DND-41 (cell line): ENCODE data around the gene C17orf75.

Source experiments
- ATAC-seq: fragments of 200-7000 bp; cut with Tn5 transposase; 3 replicates; pipeline ENCODE4 v1.9.1; 2021; ENCODE audit warnings: low read depth; ENCODE audit not compliant: insufficient read depth
- DNase-seq: peaks from one replicate; pipeline ENCODE4 v3.0.0-alpha.2; 2020
- H2AFZ ChIP-seq: 2 replicates; pipeline ENCODE4 v1.6.0; 2012; ENCODE audit warnings: low read depth, low read length
- H3K27ac ChIP-seq: 2 replicates; pipeline ENCODE4 v1.5.1; 2012; ENCODE audit warnings: low read length, inconsistent platforms
- H3K27me3 ChIP-seq: fragments of 200-600 bp; sonication (generic); 2 replicates; pipeline ENCODE4 v1.6.0; 2012; ENCODE audit warnings: low read length, mild to moderate bottlenecking, inconsistent platforms; ENCODE audit not compliant: insufficient read depth, poor library complexity
- H3K36me3 ChIP-seq: 2 replicates; pipeline ENCODE4 v1.5.1; 2012; ENCODE audit warnings: low read length, inconsistent platforms; ENCODE audit not compliant: insufficient read depth
- H3K4me1 ChIP-seq: 2 replicates; pipeline ENCODE4 v1.5.1; 2012; ENCODE audit warnings: mild to moderate bottlenecking, low read length; ENCODE audit not compliant: insufficient read depth
- H3K4me2 ChIP-seq: 2 replicates; pipeline ENCODE4 v1.6.0; 2012; ENCODE audit warnings: mild to moderate bottlenecking, moderate library complexity, low read length, inconsistent platforms; ENCODE audit not compliant: insufficient read depth
- H3K4me3 ChIP-seq, 2 experiments: fragments of 200-600 bp in 1 of 2; shearing (Covaris generic) in 1 of 2; 2 replicates each; pipeline ENCODE4 v1.5.1; 2012 to 2016; ENCODE audit warnings: inconsistent platforms in 2 of 2, low read length in 2 of 2, mild to moderate bottlenecking in 2 of 2, low read depth in 1 of 2, moderate library complexity in 1 of 2
- H3K79me2 ChIP-seq: 2 replicates; pipeline ENCODE4 v1.6.0; 2012; ENCODE audit warnings: low read length, inconsistent platforms; ENCODE audit not compliant: insufficient read depth
- H3K9ac ChIP-seq: 2 replicates; pipeline ENCODE4 v1.6.0; 2012; ENCODE audit warnings: low read depth, mild to moderate bottlenecking, inconsistent platforms, low read length, moderate library complexity
- H3K9me3 ChIP-seq: 2 replicates; pipeline ENCODE4 v1.5.1; 2012; ENCODE audit warnings: low read length, moderate library complexity, mild to moderate bottlenecking, inconsistent platforms; ENCODE audit not compliant: insufficient read depth, severe bottlenecking
- H4K20me1 ChIP-seq: 2 replicates; pipeline ENCODE4 v1.6.0; 2012; ENCODE audit warnings: low read length; ENCODE audit not compliant: insufficient read depth
- EZH2 ChIP-seq: IDR thresholded peaks from 3 replicates; pipeline ENCODE4 v1.6.1; 2012; ENCODE audit warnings: borderline replicate concordance, low read depth, mild to moderate bottlenecking, moderate library complexity, low read length, inconsistent platforms; ENCODE audit not compliant: severe bottlenecking
- TF ChIP-seq, protein P1 (sequence below): IDR thresholded peaks from 2 replicates; pipeline ENCODE4 v1.5.1; 2012; ENCODE audit warnings: borderline replicate concordance, low read length, moderate library complexity, mild to moderate bottlenecking; ENCODE audit not compliant: poor library complexity, severe bottlenecking; ENCODE audit errors: extremely low read depth

Gene C17orf75

DNA sequence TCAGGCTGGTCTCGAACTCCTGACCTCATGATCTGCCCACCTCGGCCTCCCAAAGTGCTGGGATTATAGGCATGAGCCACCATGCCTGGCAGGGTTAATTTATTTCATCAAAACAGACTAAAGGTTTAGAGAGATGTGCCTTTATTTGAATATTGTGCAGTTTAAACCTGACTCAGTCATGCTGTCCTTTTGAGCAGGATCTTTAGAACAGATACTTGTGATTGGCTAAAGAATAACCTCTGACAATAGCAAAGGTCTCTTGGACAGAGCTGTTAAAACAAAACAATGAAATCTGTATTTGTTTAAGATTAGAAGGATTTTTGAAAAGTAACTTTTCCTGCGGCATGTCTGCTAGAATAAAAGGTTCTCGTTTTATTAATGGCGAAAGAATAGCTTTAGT is 44.0 kb upstream of the C17orf75 start:
- Histone ChIP-seq H3K9me3 (no peaks in the 10 kb centered on the region), H3K27me3 (no peaks in the 10 kb centered on the region), H3K27ac (no peak overlapping the region), H3K36me3 (peaks cover 21% of the 10 kb centered on the region), H3K9ac (no peak overlapping the region), H3K4me3 (no peak overlapping the region), H3K4me2 (no peak overlapping the region), H3K4me1 (no peaks in the 10 kb centered on the region), H3K79me2 (no peaks in the 10 kb centered on the region), H2AFZ (no peak overlapping the region), H4K20me1 (no peaks in the 10 kb centered on the region; the same call in 1 of the 2 replicates)
- no peak for ATAC-seq
- no peak for DNase-seq
- TF ChIP-seq, protein P1, sequence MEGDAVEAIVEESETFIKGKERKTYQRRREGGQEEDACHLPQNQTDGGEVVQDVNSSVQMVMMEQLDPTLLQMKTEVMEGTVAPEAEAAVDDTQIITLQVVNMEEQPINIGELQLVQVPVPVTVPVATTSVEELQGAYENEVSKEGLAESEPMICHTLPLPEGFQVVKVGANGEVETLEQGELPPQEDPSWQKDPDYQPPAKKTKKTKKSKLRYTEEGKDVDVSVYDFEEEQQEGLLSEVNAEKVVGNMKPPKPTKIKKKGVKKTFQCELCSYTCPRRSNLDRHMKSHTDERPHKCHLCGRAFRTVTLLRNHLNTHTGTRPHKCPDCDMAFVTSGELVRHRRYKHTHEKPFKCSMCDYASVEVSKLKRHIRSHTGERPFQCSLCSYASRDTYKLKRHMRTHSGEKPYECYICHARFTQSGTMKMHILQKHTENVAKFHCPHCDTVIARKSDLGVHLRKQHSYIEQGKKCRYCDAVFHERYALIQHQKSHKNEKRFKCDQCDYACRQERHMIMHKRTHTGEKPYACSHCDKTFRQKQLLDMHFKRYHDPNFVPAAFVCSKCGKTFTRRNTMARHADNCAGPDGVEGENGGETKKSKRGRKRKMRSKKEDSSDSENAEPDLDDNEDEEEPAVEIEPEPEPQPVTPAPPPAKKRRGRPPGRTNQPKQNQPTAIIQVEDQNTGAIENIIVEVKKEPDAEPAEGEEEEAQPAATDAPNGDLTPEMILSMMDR, result no peak
- TF ChIP-seq EZH2, result no peak

- Histone ChIP-seq H3K4me3 (no peak overlapping the region), H2AFZ (no peak overlapping the region), H3K79me2 (no peaks in the 10 kb centered on the region), H3K9me3 (no peaks in the 10 kb centered on the region), H3K27me3 (no peaks in the 10 kb centered on the region), H3K36me3 (peaks cover 28% of the 10 kb centered on the region), H3K4me1 (no peaks in the 10 kb centered on the region), H3K9ac (no peak overlapping the region), H3K4me2 (no peak overlapping the region), H4K20me1 (no peaks in the 10 kb centered on the region; the same call in 1 of the 2 replicates), H3K27ac (no peak overlapping the region)
- TF ChIP-seq EZH2, result no peak
- TF ChIP-seq, protein P1, result no peak
- no peak for DNase-seq
- ATAC-seq, result no peak
These were observed 43.1 kb upstream of the C17orf75 start for GRCh38 chr17:32385121-32385520.

DNA sequence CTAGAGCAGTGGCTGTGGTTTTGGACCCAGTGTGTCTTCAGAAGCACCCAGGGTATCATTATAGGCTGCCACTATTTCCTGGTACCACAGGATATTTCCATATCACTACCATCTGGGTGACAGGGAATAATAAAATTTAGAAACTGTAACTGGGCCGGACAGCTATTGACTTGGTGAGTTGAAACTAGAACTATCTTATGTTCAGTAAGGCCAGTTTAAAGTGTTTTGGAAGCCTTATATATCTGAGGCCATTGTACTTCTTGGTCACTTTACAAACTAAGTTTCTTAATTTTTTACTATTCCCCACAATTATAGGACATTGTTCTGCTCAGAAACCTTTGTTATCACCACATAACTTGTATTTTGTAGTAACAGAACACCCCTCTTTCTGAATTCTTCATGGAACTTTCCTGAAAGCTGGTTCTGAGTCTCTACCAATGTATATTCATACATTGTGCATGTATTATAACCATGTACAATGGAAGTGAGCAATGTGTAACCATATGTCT is 42.0 kb upstream of the C17orf75 start:
- H3K27me3 ChIP-seq, result no peaks in the 10 kb centered on the region
- no peak for DNase-seq
- no peak for TF ChIP-seq EZH2
- TF ChIP-seq, protein P1, result no peak
- no peaks in the 10 kb centered on the region for H3K4me1 ChIP-seq
- ATAC-seq, result peak; percentile 10; the same call in 1 of the 3 replicates
- peaks cover 38% of the 10 kb centered on the region for H3K36me3 ChIP-seq
- no peaks in the 10 kb centered on the region for H3K79me2 ChIP-seq
- no peaks in the 10 kb centered on the region for H3K9me3 ChIP-seq
- H3K9ac ChIP-seq, result no peak overlapping the region
- H2AFZ ChIP-seq, result no peak overlapping the region
- H3K4me2 ChIP-seq, result no peak overlapping the region
- no peaks in the 10 kb centered on the region; the same call in 1 of the 2 replicates for H4K20me1 ChIP-seq
- no peak overlapping the region for H3K4me3 ChIP-seq
- H3K27ac ChIP-seq, result no peak overlapping the region
